SK-N-MC (cell line): ENCODE data around the gene GMPPA.

ENCODE experiments used
- DNase-seq: peaks from one replicate; pipeline ENCODE4 v3.0.0-alpha.2; 2011; ENCODE audit warnings: low read depth, low spot score
- H3K27ac ChIP-seq: fragments of 200-600 bp; sonication (generic); 2 replicates; pipeline ENCODE4 v1.5.1; 2016; ENCODE audit warnings: mixed run types
- H3K36me3 ChIP-seq: fragments of 200-600 bp; sonication (generic); 2 replicates; pipeline ENCODE4 v1.6.1; 2017; ENCODE audit warnings: antibody characterized with exemption, low read length, mixed read lengths; ENCODE audit not compliant: insufficient read depth
- H3K4me3 ChIP-seq: fragments of 200-600 bp; sonication (generic); 2 replicates; pipeline ENCODE4 v1.5.1; 2016
- H3K9ac ChIP-seq: fragments of 200-600 bp; sonication (generic); 2 replicates; pipeline ENCODE4 v1.8.0; 2017; ENCODE audit warnings: mixed run types, mixed read lengths; ENCODE audit not compliant: insufficient read length
- H3K9me3 ChIP-seq: fragments of 200-600 bp; sonication (generic); 2 replicates; pipeline ENCODE4 v1.6.1; 2017; ENCODE audit warnings: low read depth, mild to moderate bottlenecking, antibody characterized with exemption, low read length, moderate library complexity, mixed read lengths
- EZH2 ChIP-seq: fragments of 200-600 bp; sonication (generic); IDR thresholded peaks from one replicate; pipeline ENCODE4 v1.6.1; 2017; ENCODE audit warnings: antibody characterized with exemption
- FOXP2 ChIP-seq: optimal IDR thresholded peaks from 2 replicates; pipeline ENCODE3; 2011; ENCODE audit warnings: mild to moderate bottlenecking, moderate library complexity; ENCODE audit not compliant: insufficient read depth; ENCODE audit errors: extremely low read length, control extremely low read depth
- POLR2AphosphoS5 ChIP-seq: IDR thresholded peaks from 2 replicates; pipeline ENCODE4 v1.6.1; 2012; ENCODE audit warnings: mild to moderate bottlenecking, low read depth, low read length, borderline replicate concordance

The GMPPA gene

DNA sequence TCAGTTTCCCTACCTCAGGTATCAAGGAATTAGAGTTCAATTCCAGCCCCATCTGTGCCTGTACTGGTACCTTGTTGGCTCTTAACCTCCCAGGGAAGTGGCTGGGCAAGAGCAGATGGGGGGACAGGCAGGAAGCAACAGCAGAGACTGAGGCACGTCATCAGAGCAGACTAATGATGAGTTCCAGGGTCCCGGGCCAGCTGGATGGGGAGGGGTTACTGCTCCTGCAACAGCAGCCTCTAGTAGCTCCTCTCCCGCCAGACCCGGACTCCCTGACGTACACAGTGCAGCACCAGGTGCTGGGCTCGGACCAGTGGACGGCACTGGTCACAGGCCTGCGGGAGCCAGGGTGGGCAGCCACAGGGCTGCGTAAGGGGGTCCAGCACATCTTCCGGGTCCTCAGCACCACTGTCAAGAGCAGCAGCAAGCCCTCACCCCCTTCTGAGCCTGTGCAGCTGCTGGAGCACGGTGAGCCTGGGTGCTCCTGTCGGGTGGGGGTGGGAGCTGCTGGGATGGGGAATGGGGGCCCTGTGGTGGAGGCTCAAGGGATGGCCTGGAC lies 26.0 kb upstream of the GMPPA start:
- no peak for DNase-seq
- TF ChIP-seq EZH2 (no peak), FOXP2 (no peak), POLR2AphosphoS5 (no peak)
- Histone ChIP-seq H3K9ac (no peak overlapping the region), H3K9me3 (no peaks in the 10 kb centered on the region), H3K27ac (no peak overlapping the region), H3K36me3 (no peaks in the 10 kb centered on the region), H3K4me3 (no peak overlapping the region)

GRCh38 chr2:219473511-219473910 lies 25.2 kb upstream of the GMPPA start:
- H3K4me3 ChIP-seq = no peak overlapping the region
- H3K36me3 ChIP-seq = no peaks in the 10 kb centered on the region
- H3K9me3 ChIP-seq = no peaks in the 10 kb centered on the region
- H3K27ac ChIP-seq = no peak overlapping the region
- DNase-seq = no peak
- no peak overlapping the region for H3K9ac ChIP-seq
- TF ChIP-seq FOXP2 (no peak), EZH2 (no peak), POLR2AphosphoS5 (no peak)

DNA sequence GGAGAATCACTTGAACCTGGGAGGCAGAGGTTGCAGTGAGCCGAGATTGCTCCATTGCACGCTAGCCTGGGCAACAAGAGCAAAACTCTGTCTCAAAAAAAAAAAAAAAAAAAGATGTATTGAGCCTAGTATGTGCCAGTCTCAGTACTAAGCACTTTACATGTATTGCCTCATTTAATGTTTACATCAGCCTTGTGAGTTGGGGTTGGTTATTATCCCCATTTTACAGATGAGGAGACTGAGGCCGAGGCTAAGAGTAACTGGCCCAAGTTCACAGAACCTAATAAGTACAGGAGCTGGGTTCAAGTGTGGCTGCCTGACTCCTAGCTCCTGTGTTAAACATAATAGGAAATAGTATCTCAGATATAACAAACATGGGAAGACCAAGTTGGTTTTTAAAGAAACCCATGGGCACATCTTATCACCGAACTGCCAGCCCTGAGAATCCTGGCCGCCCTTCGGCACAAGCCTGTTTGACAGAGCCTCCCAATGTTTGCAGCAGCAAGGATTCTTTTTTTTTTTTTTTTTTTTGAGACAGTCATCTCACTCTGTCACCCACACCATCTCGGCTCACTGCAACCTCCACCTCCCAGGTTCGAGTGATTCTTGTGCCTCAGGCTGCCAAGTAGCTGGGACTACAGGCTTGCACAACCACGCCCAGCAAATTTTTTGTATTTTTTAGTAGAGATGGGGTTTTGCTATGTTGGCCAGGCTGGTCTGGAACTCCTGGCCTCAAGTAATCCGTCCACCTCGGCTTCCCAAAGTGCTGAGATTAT lies 24.2 kb upstream of the GMPPA start:
- no peak for TF ChIP-seq POLR2AphosphoS5
- DNase-seq = no peak
- H3K36me3 ChIP-seq = no peaks in the 10 kb centered on the region
- no peak overlapping the region for H3K9ac ChIP-seq
- H3K4me3 ChIP-seq = no peak overlapping the region
- no peak overlapping the region for H3K27ac ChIP-seq
- no peaks in the 10 kb centered on the region for H3K9me3 ChIP-seq

- Histone ChIP-seq H3K4me3 (no peak overlapping the region), H3K27ac (no peak overlapping the region), H3K9me3 (no peaks in the 10 kb centered on the region), H3K9ac (no peak overlapping the region), H3K36me3 (no peaks in the 10 kb centered on the region)
- TF ChIP-seq POLR2AphosphoS5 = no peak
- TF ChIP-seq FOXP2 = no peak
- TF ChIP-seq EZH2 = no peak
- no peak for DNase-seq
Measured at GRCh38 chr2:219475278-219475677, 23.4 kb upstream of the GMPPA start.

DNA sequence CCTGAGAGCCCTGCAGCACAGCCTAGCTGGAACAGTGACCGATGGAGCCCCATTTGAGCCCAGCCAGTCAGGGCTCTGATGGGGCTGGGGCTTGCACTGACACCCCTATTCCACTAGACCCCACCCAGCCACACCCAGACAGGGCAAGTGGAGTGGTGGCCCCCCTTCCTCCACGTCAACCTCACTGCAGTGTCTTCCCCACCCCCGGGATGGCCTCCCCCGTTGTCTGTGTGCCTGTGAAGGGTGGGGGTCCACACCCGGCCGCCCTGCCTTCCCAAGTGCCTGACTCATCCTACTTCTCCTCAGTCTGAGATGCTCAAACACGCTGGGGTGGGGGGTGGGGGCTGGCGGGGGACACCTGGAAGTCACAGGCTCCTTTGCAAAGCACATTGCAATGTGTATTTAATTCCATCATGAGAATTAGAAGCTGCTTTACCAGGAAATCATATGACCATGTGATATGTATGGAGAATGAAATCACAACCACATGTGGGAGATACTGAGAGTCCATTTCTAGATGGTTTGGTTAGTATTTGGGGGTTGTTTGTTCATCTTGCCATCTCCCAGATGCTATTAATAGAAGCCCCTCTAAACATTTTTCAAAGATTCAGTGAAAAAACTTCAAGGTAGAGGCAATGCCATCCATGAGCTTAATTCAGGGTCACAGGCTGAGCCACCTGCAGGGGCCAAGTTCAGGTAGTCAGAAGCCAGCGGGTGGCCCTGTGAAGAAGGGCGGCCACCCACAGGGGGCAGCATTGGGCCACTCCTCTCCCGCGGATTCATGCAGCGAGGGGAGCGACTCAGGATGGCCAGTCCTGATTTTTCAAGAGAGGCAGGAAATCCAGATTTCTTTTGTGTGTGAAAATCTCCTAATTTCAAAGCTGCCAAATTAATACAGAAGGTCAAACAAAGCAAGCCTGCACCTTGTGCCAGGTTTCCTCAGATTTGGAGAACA lies 22.7 kb upstream of the GMPPA start:
- DNase-seq = no peak
- no peak for TF ChIP-seq FOXP2
- TF ChIP-seq POLR2AphosphoS5 = no peak
- TF ChIP-seq EZH2 = no peak
- no peaks in the 10 kb centered on the region for H3K9me3 ChIP-seq
- no peak overlapping the region for H3K9ac ChIP-seq
- H3K36me3 ChIP-seq = no peaks in the 10 kb centered on the region
- H3K27ac ChIP-seq = no peak overlapping the region
- H3K4me3 ChIP-seq = no peak overlapping the region

- Histone ChIP-seq H3K27ac (no peak overlapping the region), H3K9ac (no peak overlapping the region), H3K36me3 (no peaks in the 10 kb centered on the region), H3K9me3 (no peaks in the 10 kb centered on the region), H3K4me3 (no peak overlapping the region)
- DNase-seq = no peak
- TF ChIP-seq FOXP2 = no peak
- no peak for TF ChIP-seq EZH2
- no peak for TF ChIP-seq POLR2AphosphoS5
Measured at GRCh38 chr2:219476652-219477151, 22.0 kb upstream of the GMPPA start.

DNA sequence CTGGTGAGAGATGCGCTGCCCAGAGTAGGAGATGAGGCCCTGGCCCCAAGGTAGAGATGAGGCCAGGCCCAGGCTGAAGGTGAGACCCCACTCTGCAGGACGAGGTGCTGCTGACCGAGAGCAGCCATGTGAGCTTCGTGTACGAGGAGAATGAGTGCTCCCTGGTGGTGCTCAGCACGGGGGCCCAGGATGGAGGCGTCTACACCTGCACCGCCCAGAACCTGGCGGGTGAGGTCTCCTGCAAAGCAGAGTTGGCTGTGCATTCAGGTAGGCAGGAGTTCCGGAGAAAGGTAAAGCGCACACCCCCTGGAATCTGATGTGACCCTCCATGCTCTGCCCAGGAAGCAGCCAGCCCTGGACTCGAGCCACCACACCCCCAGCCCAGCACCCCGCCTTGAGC lies 21.5 kb upstream of the GMPPA start:
- Histone ChIP-seq H3K27ac (no peak overlapping the region), H3K9me3 (no peaks in the 10 kb centered on the region)

DNA sequence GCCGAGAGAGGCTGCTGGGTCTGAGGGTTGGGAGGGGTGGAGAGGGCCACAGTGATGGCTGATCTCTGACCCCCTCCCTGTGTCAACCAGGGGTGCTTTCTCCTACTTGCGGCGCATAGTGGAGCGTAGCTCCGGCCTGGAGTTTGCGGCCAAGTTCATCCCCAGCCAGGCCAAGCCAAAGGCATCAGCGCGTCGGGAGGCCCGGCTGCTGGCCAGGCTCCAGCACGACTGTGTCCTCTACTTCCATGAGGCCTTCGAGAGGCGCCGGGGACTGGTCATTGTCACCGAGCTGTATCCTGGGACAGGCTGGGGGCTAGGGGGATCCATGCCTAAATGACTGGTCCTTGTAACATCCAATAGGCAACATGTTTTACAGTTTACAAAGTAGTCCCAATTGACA lies 20.9 kb upstream of the GMPPA start:
- Histone ChIP-seq H3K9me3 (no peaks in the 10 kb centered on the region), H3K9ac (no peak overlapping the region), H3K4me3 (no peak overlapping the region), H3K27ac (no peak overlapping the region), H3K36me3 (no peaks in the 10 kb centered on the region)
- DNase-seq = no peak
- TF ChIP-seq FOXP2 (no peak), POLR2AphosphoS5 (no peak), EZH2 (no peak)

More for the DNA sequence above, 21.5 kb upstream of the GMPPA start:
- no peak for TF ChIP-seq POLR2AphosphoS5
- no peak for TF ChIP-seq EZH2
- TF ChIP-seq FOXP2 = no peak
- DNase-seq = no peak
- no peak overlapping the region for H3K4me3 ChIP-seq
- no peaks in the 10 kb centered on the region for H3K36me3 ChIP-seq
- no peak overlapping the region for H3K9ac ChIP-seq
